T follicular helper cell (primary cell): ENCODE results near the gene SRCIN1.

Experiments
- DNase-seq: peaks from one replicate; pipeline ENCODE4 v3.0.0-alpha.2; 2020; ENCODE audit warnings: low read depth

Gene SRCIN1

GRCh38 chr17:38561416-38562214 is 44.1 kb downstream of the SRCIN1 start:
- no peak for DNase-seq

GRCh38 chr17:38560503-38561318 is 45.0 kb downstream of the SRCIN1 start:
- no peak for DNase-seq

GRCh38 chr17:38559880-38560230 is 45.9 kb downstream of the SRCIN1 start:
- DNase-seq = no peak

- peak; percentile 82 for DNase-seq
Measured at GRCh38 chr17:38559051-38559879, 46.5 kb downstream of the SRCIN1 start.

- DNase-seq = no peak
Measured at GRCh38 chr17:38558728-38559050, 47.1 kb downstream of the SRCIN1 start.

- peak; percentile 81 for DNase-seq
Measured at GRCh38 chr17:38557836-38558727, 47.7 kb downstream of the SRCIN1 start.

GRCh38 chr17:38557396-38557795 is 48.4 kb downstream of the SRCIN1 start:
- DNase-seq = no peak

GRCh38 chr17:38556239-38556638 is 49.5 kb downstream of the SRCIN1 start:
- DNase-seq = no peak

- no peak for DNase-seq
Measured at GRCh38 chr17:38554430-38555350, 51.1 kb downstream of the SRCIN1 start.

- no peak for DNase-seq
Measured at GRCh38 chr17:38552343-38552742, 53.4 kb downstream of the SRCIN1 start.

- DNase-seq = no peak
Measured at GRCh38 chr17:38551121-38551520, 54.6 kb downstream of the SRCIN1 start.

- no peak for DNase-seq
Measured at GRCh38 chr17:38550661-38551060, 55.1 kb downstream of the SRCIN1 start.

- DNase-seq = no peak
Measured at GRCh38 chr17:38549285-38549684, 56.5 kb downstream of the SRCIN1 start.

- DNase-seq = no peak
Measured at GRCh38 chr17:38547444-38547843, 58.3 kb downstream of the SRCIN1 start.

- DNase-seq = no peak
Measured at GRCh38 chr17:38546396-38546795, 59.4 kb downstream of the SRCIN1 start.

GRCh38 chr17:38545531-38546225 is 60.1 kb downstream of the SRCIN1 start:
- DNase-seq = no peak

GRCh38 chr17:38544839-38545209 is 60.9 kb downstream of the SRCIN1 start:
- DNase-seq = no peak

GRCh38 chr17:38544175-38544838 is 61.4 kb downstream of the SRCIN1 start:
- no peak for DNase-seq
